Activated T-helper 17 cell treated with anti-CD3 and anti-CD28 coated beads, Interleukin-2, amount 50 U/mL, for 72 hours (primary cell): ENCODE data around the gene SLC26A4. TPM values are rescaled to one million over a fixed set of nuclear protein-coding genes. Genes with fewer than 3 reads are reported as not detected.

ENCODE experiments used
- total RNA-seq, 2 donors: library from RNA; stranded (reverse); gene quantifications; one replicate each; pipeline ENCODE4 v1.2.3, GENCODE V29; 2022

SLC26A4 gene
- total RNA-seq, 2 donors from 2014 or later, result 14.7 to 27.5 TPM

Other genes with a start within 250 kb of the SLC26A4 start
- gene GPR22, start 190.8 kb upstream of the SLC26A4 start, total RNA-seq, result not detected
- 10 to 100 TPM; 33.7 to 36.3 TPM for gene COG5, start 96.9 kb upstream of the SLC26A4 start, total RNA-seq
- gene DUS4L, start 96.9 kb upstream of the SLC26A4 start, total RNA-seq, result 10 to 100 TPM in 1 of 2 donors, 1 to 10 TPM in 1; 9.2 to 12.9 TPM
- 10 to 100 TPM; 33.3 to 51.6 TPM for gene BCAP29, start 80.6 kb upstream of the SLC26A4 start, total RNA-seq
- gene CBLL1, start 83.3 kb downstream of the SLC26A4 start, total RNA-seq, result 10 to 100 TPM; 35.7 to 39.7 TPM
- gene SLC26A3, start 142.4 kb downstream of the SLC26A4 start, total RNA-seq, result not detected
- 100 to 1,000 TPM in 1 of 2 donors, 10 to 100 TPM in 1; 75.3 to 112 TPM for gene DLD, start 230.4 kb downstream of the SLC26A4 start, total RNA-seq